ENCODE measurements around the gene CDK15. TPM values are rescaled to one million over a fixed set of nuclear protein-coding genes. Genes with fewer than 3 reads are reported as not detected.
A peak's percentile ranks its signal among the peaks of the same experiment; 100 is the strongest.

CDK15 gene
- total RNA-seq, 1 experiment from 2014 or later, result not detected

GRCh38 chr2:201928363-201928762 lies 122.0 kb downstream of the CDK15 start (continued):
- no peak for TF ChIP-seq MYBL2 (CRISPR knock-in tag; IDR thresholded peaks at IDR 0.05)

GRCh38 chr2:201929281-201930026 lies 123.1 kb downstream of the CDK15 start:
- ATAC-seq (no peak), DNase-seq (ENCODE audit: low spot score) (no peak)
- Mint-ChIP-seq H3K36me3 (peaks cover 2% of the 10 kb centered on the region; the same call in 1 of the 2 replicates), H3K27me3 (ENCODE audit: low read depth) (peaks cover 6% of the 10 kb centered on the region), H3K9me3 (no peaks in the 10 kb centered on the region), H3K4me1 (peaks cover 42% of the 10 kb centered on the region), H3K4me3 (no peak overlapping the region), H3K27ac (0 out of 2 replicates have a peak overlapping the region, but pooled peaks have one; percentile 83)
- CTCF ChIA-PET, result no interaction called here
- POLR2A ChIA-PET, result no interaction called here
- TF ChIP-seq ZBTB21 (CRISPR knock-in tag; IDR thresholded peaks at IDR 0.05; ENCODE audit: borderline replicate concordance) (no peak), ZNF396 (CRISPR knock-in tag; IDR thresholded peaks at IDR 0.05; ENCODE audit: borderline replicate concordance) (no peak), E2F1 (CRISPR knock-in tag; IDR thresholded peaks at IDR 0.05) (no peak), CTCF (IDR thresholded peaks at IDR 0.05) (no peak), FOXP4 (CRISPR knock-in tag; IDR thresholded peaks at IDR 0.05) (no peak), PRDM15 (CRISPR knock-in tag; IDR thresholded peaks at IDR 0.05) (no peak), PREB (CRISPR knock-in tag; IDR thresholded peaks at IDR 0.05; ENCODE audit: borderline replicate concordance) (no peak), AR (CRISPR knock-in tag; IDR thresholded peaks at IDR 0.05) (no peak), CREB1 (CRISPR knock-in tag; IDR thresholded peaks at IDR 0.05) (no peak), ELF4 (CRISPR knock-in tag; IDR thresholded peaks at IDR 0.05; ENCODE audit: low read depth) (no peak), CDX4 (CRISPR knock-in tag; IDR thresholded peaks at IDR 0.05; ENCODE audit: borderline replicate concordance) (no peak), IRF2 (CRISPR knock-in tag; IDR thresholded peaks at IDR 0.05; ENCODE audit: borderline replicate concordance, low read depth) (no peak), GABPB1 (CRISPR knock-in tag; IDR thresholded peaks at IDR 0.05) (no peak), ATF3 (CRISPR knock-in tag; conservative IDR thresholded peaks at IDR 0.05) (no peak), NFATC4 (CRISPR knock-in tag; IDR thresholded peaks at IDR 0.05) (no peak), ZSCAN18 (CRISPR knock-in tag; IDR thresholded peaks at IDR 0.05) (no peak), MAX (CRISPR knock-in tag; IDR thresholded peaks at IDR 0.05) (no peak)

All from WTC11 (cell line).